Endothelial cell of hepatic sinusoid (primary cell): Measurements from ENCODE around the gene CACTIN.
"Not testable (repeated sequence)": the region's sequence is repeated elsewhere in the genome, so short reads cannot be mapped to it uniquely, and the experiment has no call there.

Source experiments
- in situ Hi-C: cut with HindIII; loops from 2 replicates; pipeline ENCODE4 v1.10.0; 2017; ENCODE audit warnings: low sequenced_read_pairs

Gene CACTIN

GRCh38 chr19:3573162-3573857 lies 53.3 kb downstream of the CACTIN start:
- in situ Hi-C loops: no loop called here

GRCh38 chr19:3572855-3573161 lies 53.8 kb downstream of the CACTIN start, which contains the start of gene HMG20B:
Gene HMG20B (plus strand): TSS chr19:3572944. CDS start chr19:3573310, 366 bp downstream.
- in situ Hi-C loops: no loop called here

- in situ Hi-C loops: no loop called here
Observed at GRCh38 chr19:3572132-3572854, 54.3 kb downstream of the CACTIN start.

GRCh38 chr19:3570606-3571011 lies 56.0 kb downstream of the CACTIN start:
- in situ Hi-C loops: no loop called here

- in situ Hi-C loops: not testable (repeated sequence)
Observed at GRCh38 chr19:3570042-3570441, 56.5 kb downstream of the CACTIN start.

GRCh38 chr19:3565139-3565538 lies 61.5 kb downstream of the CACTIN start:
- in situ Hi-C loops: loop anchor here (10.0 kb wide), 1 partner anchor 260 kb away; no protein-coding TSS in a partner anchor

GRCh38 chr19:3563709-3564524 lies 62.7 kb downstream of the CACTIN start:
- in situ Hi-C loops: loop anchor here (10.0 kb wide), 1 partner anchor 259 kb away; no protein-coding TSS in a partner anchor
